Muscle layer of colon (tissue), 2 donors: ENCODE results near the gene RGS8.

ENCODE experiments used
- H3K27ac ChIP-seq: one replicate; pipeline ENCODE4 v1.7.0; 2013; ENCODE audit warnings: low read depth, mild to moderate bottlenecking, low read length, moderate library complexity
- H3K27me3 ChIP-seq, 2 donors: one replicate each; pipeline ENCODE4 v1.7.0; 2013; ENCODE audit warnings: low read length in 2 of 2, mild to moderate bottlenecking in 2 of 2; ENCODE audit not compliant: insufficient read depth in 2 of 2, control insufficient read depth in 1 of 2
- H3K36me3 ChIP-seq: one replicate; pipeline ENCODE4 v1.7.0; 2013; ENCODE audit warnings: mild to moderate bottlenecking, low read length; ENCODE audit not compliant: insufficient read depth
- H3K4me1 ChIP-seq: one replicate; pipeline ENCODE4 v1.7.0; 2013; ENCODE audit warnings: mild to moderate bottlenecking, low read length; ENCODE audit not compliant: insufficient read depth
- H3K4me3 ChIP-seq, 2 donors: one replicate each; pipeline ENCODE4 v1.7.0; 2013; ENCODE audit warnings: low read length in 2 of 2, low read depth in 1 of 2, mild to moderate bottlenecking in 1 of 2, moderate library complexity in 1 of 2
- H3K9ac ChIP-seq: one replicate; pipeline ENCODE4 v1.7.0; 2013; ENCODE audit warnings: low read length
- H3K9me3 ChIP-seq: one replicate; pipeline ENCODE4 v1.7.0; 2013; ENCODE audit warnings: mild to moderate bottlenecking, low read length
- donor health status: abdominal sarcoma.
- donor health status: Adenocarcinoma of cecum.

Gene RGS8, protein sequence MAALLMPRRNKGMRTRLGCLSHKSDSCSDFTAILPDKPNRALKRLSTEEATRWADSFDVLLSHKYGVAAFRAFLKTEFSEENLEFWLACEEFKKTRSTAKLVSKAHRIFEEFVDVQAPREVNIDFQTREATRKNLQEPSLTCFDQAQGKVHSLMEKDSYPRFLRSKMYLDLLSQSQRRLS

GRCh38 chr1:182684116-182684828 is at the start of gene RGS8:
Gene RGS8 (minus strand): TSS chr1:182684587. CDS start chr1:182669649, 14,938 bp downstream.
- Histone ChIP-seq H3K36me3 (no peaks in the 10 kb centered on the region), H3K9me3 (no peaks in the 10 kb centered on the region), H3K4me3 (no peak within 1 kb of the TSS), H3K27me3 (peaks cover 0 to 10% of the 10 kb centered on the region in 2 donors), H3K27ac (no peak within 1 kb of the TSS), H3K9ac (no peak within 1 kb of the TSS), H3K4me1 (no peaks in the 10 kb centered on the region)

DNA sequence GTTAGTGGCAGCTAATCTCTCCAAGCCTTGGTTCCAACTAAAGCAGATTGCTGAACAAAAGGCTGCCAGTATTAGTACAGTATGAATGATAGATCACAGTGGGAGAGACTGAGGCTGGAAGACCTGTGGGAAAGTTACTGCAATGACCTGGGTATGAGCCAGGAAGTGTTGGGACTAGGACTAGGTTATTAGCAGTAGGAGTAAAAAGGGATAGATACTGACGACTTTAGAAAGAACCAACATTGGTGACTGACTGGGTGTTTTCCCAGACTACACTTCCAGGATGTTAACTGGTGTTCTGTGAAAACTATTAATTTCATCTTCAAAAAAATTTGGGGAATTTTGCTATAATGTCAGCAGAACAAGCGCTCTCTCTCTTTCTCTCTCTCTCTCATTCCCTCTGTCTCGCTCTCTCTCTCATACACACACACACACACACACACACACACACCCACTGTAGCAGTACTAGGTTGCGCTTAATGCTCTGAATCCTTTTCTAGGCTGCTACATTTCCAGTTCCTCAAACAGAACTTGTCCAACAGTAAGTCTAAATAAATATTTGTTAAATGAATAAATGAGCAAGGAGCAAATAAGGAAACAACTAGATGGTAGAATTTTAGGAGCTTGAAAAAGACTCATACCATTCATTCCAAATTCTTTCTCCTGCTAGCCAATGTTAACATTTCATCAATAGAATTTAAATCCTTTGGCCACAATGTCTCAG is 47.6 kb upstream of the RGS8 start:
- H3K4me1 ChIP-seq: no peaks in the 10 kb centered on the region
- H3K9me3 ChIP-seq: no peaks in the 10 kb centered on the region

DNA sequence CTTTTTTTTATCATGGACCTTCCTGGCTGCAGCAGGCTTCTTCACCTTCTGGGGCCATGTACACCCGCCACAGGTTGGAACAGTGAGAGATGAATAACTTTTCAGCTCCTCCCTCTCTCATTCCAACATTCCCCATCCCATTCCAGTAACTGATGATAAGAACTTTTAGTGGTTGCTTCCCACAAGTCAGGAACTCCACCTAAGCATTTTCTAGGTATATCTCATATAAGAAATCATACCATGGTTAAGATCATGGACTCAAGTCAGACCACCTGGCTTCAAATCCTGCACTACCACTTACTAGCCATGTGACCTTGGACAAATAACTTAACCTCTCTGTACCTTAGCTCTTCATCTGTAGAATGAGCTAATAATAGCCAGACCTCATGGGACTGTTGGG is 42.5 kb upstream of the RGS8 start:
- Histone ChIP-seq H3K4me3 (no peak overlapping the region), H3K36me3 (no peaks in the 10 kb centered on the region), H3K27ac (no peak overlapping the region), H3K9ac (no peak overlapping the region), H3K4me1 (no peaks in the 10 kb centered on the region), H3K9me3 (no peaks in the 10 kb centered on the region), H3K27me3 (no peaks in the 10 kb centered on the region)

More for the DNA sequence above, 47.6 kb upstream of the RGS8 start:
- no peak overlapping the region for H3K4me3 ChIP-seq
- no peaks in the 10 kb centered on the region for H3K27me3 ChIP-seq
- no peak overlapping the region for H3K27ac ChIP-seq
- no peak overlapping the region for H3K9ac ChIP-seq
- no peaks in the 10 kb centered on the region for H3K36me3 ChIP-seq

- H3K36me3 ChIP-seq: no peaks in the 10 kb centered on the region
- H3K27ac ChIP-seq: no peak overlapping the region
Measured at GRCh38 chr1:182725259-182726255, 41.2 kb upstream of the RGS8 start.

DNA sequence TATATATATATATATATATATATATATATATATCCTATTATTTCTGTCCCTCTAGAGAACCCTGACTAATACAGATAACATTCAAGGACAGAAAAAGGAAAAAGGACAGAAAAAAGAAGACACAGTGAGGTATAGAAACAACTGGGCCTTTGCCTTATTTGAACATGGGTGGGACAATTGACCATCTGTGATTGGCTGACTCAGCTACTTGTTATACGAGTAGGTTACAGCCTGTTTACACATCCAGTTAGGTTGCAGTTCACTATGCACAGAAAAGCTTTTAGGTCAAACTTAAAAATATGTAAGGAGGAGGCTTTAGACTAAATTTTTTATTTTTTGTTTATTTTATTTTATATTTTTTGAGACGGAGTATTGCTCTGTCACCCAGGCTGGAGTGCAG is 39.8 kb upstream of the RGS8 start:
- Histone ChIP-seq H3K9ac (no peak overlapping the region), H3K4me1 (no peaks in the 10 kb centered on the region), H3K36me3 (no peaks in the 10 kb centered on the region), H3K9me3 (no peaks in the 10 kb centered on the region), H3K27me3 (no peaks in the 10 kb centered on the region), H3K27ac (no peak overlapping the region), H3K4me3 (no peak overlapping the region)

More at GRCh38 chr1:182725259-182726255, 41.2 kb upstream of the RGS8 start:
- no peak overlapping the region for H3K9ac ChIP-seq
- H3K4me3 ChIP-seq: no peak overlapping the region
- no peaks in the 10 kb centered on the region for H3K4me1 ChIP-seq
- no peaks in the 10 kb centered on the region for H3K27me3 ChIP-seq
- no peaks in the 10 kb centered on the region for H3K9me3 ChIP-seq

DNA sequence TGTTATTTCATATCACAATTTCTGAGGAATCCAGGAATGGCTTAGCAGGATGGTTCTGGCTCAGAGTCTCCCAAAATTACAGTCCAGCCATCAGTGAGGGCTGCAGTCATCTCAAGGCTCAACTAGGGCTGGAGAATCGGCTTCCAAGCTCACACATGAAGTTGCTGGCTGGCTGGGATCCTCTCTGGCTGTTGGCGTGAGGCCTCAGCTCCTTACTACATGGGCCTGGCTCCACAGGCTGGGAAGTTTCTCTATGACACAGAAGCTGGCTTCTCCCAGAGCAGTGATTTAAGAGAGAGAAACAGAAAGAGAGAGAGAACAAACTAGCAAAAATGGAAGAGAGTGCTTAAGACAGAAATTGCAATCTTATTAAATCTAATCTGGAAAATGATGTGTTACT is 38.8 kb upstream of the RGS8 start:
- Histone ChIP-seq H3K9me3 (no peaks in the 10 kb centered on the region), H3K27ac (no peak overlapping the region), H3K4me1 (no peaks in the 10 kb centered on the region), H3K36me3 (no peaks in the 10 kb centered on the region), H3K9ac (no peak overlapping the region), H3K27me3 (no peaks in the 10 kb centered on the region), H3K4me3 (no peak overlapping the region)

DNA sequence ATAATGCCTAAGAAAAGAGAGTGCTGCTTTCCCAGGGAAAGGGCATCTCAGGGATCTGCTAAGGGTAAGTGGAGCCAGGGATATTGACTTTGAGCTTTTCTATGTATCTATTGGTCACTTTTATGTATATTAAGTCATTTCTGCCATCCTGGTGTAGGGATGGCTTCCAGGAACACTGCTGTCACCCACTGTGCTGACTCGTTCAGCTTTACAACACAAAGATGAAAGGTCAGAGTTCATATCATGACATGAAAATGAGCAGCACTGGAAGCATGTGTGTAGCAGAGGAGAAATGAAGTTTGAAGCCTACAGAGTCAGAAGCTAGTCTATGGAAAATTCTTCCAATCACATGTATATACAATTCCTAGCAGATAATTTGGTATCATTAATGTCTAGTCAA is 37.1 kb upstream of the RGS8 start:
- H3K9me3 ChIP-seq: no peaks in the 10 kb centered on the region
- no peaks in the 10 kb centered on the region for H3K36me3 ChIP-seq
- H3K4me1 ChIP-seq: no peaks in the 10 kb centered on the region
- H3K27ac ChIP-seq: no peak overlapping the region
- H3K4me3 ChIP-seq: no peak overlapping the region
- H3K9ac ChIP-seq: no peak overlapping the region
- no peaks in the 10 kb centered on the region for H3K27me3 ChIP-seq

DNA sequence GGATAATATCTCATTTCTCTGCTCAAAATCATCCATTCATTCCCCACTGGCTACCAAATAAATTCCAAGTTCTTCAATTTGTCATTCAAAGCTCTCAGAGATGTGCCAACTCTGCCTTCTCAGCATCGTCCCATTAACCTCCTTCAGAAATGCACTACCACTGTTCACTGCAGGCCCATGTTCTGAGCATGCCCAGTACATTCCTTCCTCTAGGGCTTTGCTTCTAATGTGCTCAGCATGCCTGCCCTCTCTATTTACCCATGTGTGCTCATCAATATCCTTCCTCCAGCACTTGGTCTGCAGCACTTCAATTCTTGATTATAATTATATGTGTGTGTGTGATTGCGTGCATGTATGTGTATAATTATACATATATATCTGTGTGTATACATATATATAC is 36.1 kb upstream of the RGS8 start:
- H3K9ac ChIP-seq: no peak overlapping the region
- H3K4me3 ChIP-seq: no peak overlapping the region
- no peaks in the 10 kb centered on the region for H3K9me3 ChIP-seq

DNA sequence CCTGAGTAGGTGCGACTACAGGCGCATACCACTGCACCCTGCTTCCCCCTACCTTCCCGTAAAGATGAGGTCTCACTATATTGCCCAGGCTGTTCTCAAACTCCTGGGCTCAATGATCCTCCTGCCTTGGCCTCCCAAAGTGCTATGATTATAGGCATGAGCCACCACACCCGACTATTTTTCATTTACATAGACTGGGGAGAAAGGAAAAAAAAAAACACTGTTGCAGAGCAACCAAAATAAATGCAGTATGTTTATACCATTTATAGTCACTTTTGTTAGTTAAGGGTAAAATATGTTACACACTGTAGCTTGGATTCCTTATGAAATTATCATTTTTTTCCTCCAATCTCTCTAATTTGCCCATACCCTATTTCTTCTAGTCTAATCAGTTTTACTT is 35.2 kb upstream of the RGS8 start:
- H3K4me3 ChIP-seq: no peak overlapping the region
- no peak overlapping the region for H3K27ac ChIP-seq
- no peaks in the 10 kb centered on the region for H3K36me3 ChIP-seq
- no peak overlapping the region for H3K9ac ChIP-seq
- H3K27me3 ChIP-seq: no peaks in the 10 kb centered on the region
- H3K9me3 ChIP-seq: no peaks in the 10 kb centered on the region
- no peaks in the 10 kb centered on the region for H3K4me1 ChIP-seq

More for the DNA sequence above, 36.1 kb upstream of the RGS8 start:
- Histone ChIP-seq H3K4me1 (no peaks in the 10 kb centered on the region), H3K27ac (no peak overlapping the region), H3K36me3 (no peaks in the 10 kb centered on the region), H3K27me3 (no peaks in the 10 kb centered on the region)

GRCh38 chr1:182718311-182718710 is 33.9 kb upstream of the RGS8 start:
- Histone ChIP-seq H3K9ac (no peak overlapping the region), H3K27me3 (no peaks in the 10 kb centered on the region), H3K27ac (no peak overlapping the region), H3K4me3 (no peak overlapping the region), H3K36me3 (no peaks in the 10 kb centered on the region), H3K4me1 (no peaks in the 10 kb centered on the region), H3K9me3 (no peaks in the 10 kb centered on the region)
